Measurements from ENCODE around the gene LEO1.

LEO1 gene

DNA sequence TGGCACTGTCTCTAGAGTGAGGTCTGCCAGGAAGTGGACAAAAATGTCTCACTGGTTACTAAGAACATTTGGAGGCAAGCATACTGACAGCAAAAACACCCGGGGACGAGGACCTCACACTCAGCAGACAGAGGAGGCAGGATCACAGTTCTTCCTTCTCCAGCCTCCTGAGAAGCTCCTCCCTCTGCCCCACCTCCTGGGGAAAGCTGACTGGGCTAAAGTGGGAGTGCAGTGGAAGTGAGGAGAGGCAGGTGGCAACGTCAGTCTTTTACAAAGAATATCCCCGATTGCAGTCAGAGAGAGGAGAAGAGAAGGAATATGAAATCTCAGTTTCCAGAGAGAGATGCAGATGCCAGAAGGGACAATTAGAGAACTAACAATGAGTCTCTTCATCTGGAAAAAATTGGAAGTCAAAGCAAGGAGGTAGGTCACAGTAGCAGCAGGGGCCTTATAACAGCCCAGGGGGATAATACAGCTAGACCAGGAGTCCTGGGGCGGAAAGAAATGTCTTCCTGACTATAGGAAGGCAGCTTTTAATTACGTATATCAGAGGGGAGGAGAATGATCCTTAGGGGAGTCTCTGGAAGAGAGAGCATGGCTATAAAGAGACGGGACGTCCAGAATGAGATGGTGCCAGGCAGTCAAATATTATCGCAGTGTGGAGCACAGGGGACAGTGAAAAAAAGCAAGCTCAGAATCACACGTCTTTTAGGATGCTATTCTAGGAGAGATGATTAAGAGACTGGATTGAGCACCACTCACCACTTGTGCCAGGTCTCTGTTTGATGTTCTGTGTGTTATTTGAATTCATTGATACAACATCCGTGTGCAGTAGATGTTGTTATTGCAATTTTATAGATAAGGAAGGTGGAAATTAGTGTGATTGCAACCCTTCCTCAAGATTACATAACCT is 47.2 kb downstream of the LEO1 start:
- no peaks in the 10 kb centered on the region for H3K4me1 Mint-ChIP-seq
- no peak for DNase-seq
- H3K27me3 Mint-ChIP-seq = no peaks in the 10 kb centered on the region
- no peak overlapping the region for H3K4me3 Mint-ChIP-seq
- no peak for ATAC-seq
- H3K27ac Mint-ChIP-seq = peak overlapping the region in 1 of 2 donors; percentile 62
- no peaks in the 10 kb centered on the region for H3K9me3 Mint-ChIP-seq

DNA sequence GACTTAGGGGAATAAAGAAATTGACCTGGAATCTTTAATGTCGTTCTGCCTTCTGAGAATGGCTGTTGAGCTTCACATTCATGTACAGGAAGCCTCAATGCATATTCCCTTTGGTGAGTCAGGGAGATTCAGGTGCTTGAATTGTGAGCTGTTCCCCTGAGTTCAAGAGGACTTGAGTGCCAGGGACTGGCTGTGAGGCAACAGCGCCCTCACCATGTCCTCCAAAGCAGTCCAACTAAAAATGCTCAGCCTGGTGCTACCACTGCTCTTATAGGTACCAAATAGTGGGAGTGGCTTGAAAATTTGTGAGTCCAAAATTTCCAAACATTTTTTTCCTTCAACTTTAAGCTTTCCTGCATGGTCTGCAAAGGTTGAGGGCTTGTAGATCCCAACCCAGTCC is 54.1 kb downstream of the LEO1 start:
- ATAC-seq (no peak), DNase-seq (no peak)
- Mint-ChIP-seq H3K9me3 (no peaks in the 10 kb centered on the region), H3K4me1 (no peaks in the 10 kb centered on the region), H3K4me3 (no peak overlapping the region), H3K27ac (no peak overlapping the region), H3K27me3 (no peaks in the 10 kb centered on the region)

DNA sequence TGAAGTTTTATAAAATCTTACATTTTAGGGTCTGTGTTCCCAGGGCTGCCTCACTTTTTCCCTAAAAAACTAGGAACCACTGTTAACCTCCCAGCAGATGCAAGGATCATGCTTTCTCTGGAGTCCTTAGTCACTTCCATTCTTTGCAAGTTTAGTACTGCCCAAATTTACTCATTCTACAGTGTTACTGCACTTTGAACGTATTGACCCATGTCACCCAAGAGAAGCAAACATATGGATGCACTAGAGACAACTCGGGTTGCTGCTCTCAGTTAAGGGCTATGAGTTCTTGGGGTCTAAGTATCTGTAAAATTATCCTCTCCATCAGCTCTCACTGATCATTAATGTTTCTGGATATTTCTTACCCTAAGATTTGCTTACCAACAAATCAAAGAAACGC is 59.0 kb downstream of the LEO1 start:
- Mint-ChIP-seq H3K27ac (no peak overlapping the region), H3K27me3 (no peaks in the 10 kb centered on the region), H3K9me3 (no peaks in the 10 kb centered on the region), H3K4me1 (no peaks in the 10 kb centered on the region), H3K4me3 (no peak overlapping the region)
- ATAC-seq (no peak), DNase-seq (no peak)

DNA sequence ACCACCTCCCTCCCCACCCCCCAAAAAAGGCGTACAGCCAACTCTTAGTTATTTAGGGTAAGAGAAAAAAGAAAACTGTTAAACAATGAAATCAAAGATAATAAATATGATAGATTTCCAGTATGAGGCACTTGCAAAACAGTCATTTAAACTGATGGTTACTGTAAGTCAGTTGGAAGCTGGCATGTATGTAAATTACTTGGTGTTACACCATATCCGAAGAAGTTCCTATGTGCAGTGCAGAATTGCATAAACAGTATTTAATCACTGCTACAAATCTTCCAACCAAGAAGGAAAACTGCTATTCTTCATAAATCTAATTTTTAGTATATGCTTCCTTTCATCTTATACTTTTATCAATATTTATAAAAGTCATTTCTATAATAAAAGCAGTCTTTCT is 62.0 kb downstream of the LEO1 start:
- Mint-ChIP-seq H3K4me3 (no peak overlapping the region), H3K9me3 (no peaks in the 10 kb centered on the region), H3K27me3 (no peaks in the 10 kb centered on the region), H3K27ac (no peak overlapping the region), H3K4me1 (no peaks in the 10 kb centered on the region)
- DNase-seq (no peak), ATAC-seq (no peak)

DNA sequence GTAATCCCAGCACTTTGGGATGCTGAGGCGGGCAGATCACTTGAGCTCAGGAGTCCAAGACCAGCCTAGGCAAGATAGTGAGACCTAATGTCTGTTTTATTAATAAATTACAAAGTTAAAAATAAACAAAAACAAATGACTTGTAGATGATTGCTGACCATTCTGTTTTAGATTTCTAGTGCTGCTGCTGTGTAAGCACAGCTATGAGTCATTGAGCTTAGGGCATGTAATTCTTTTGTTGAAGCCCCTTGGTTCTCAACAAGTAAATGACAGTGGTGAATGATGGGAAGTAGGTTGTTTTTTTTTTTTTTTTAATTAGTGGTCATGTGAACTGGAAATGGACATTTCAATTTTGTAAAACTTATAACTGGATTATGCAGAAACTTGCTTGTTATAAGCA is 63.3 kb downstream of the LEO1 start:
- H3K27ac Mint-ChIP-seq = no peak overlapping the region
- no peak overlapping the region for H3K4me3 Mint-ChIP-seq
- ATAC-seq (no peak), DNase-seq (no peak)
- no peaks in the 10 kb centered on the region for H3K4me1 Mint-ChIP-seq
- H3K9me3 Mint-ChIP-seq = no peaks in the 10 kb centered on the region
- H3K27me3 Mint-ChIP-seq = no peaks in the 10 kb centered on the region

DNA sequence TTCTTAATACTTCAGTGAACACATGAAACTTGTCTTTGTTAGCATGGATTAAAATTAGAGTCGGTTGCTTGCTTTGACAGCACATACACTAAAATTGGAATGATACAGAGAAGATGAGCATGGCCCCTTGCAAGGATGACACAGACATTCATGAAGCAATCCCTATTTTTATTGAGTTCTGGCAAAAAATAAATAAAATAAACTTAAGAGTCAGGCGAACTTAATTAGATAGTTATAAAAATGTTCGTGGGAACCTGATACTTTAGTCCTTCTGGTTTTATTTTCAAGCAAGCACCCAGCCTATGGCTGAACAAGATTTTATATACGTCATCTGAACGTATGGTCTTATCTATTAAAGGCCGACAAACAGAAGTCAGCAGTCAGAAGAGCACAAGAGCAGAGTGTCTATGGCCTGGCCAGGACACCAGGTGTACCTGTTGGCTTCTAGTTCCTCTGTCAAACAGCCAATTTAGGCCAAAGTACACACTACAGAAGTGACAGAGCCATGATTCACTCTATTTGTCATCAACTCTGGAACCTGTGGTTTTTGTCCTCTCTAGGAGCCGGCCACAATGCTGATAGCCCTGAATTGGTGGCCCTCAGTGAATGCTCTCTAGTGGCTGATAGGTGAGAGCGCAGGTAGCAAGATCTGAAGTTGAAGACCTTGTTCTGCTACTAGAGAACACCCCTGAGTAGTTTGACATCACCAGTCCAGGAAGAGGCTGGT is 64.3 kb downstream of the LEO1 start:
- DNase-seq (no peak), ATAC-seq (peak; percentile 70)
- Mint-ChIP-seq H3K9me3 (no peaks in the 10 kb centered on the region), H3K4me3 (no peak overlapping the region), H3K27me3 (no peaks in the 10 kb centered on the region), H3K4me1 (no peaks in the 10 kb centered on the region), H3K27ac (no peak overlapping the region)

DNA sequence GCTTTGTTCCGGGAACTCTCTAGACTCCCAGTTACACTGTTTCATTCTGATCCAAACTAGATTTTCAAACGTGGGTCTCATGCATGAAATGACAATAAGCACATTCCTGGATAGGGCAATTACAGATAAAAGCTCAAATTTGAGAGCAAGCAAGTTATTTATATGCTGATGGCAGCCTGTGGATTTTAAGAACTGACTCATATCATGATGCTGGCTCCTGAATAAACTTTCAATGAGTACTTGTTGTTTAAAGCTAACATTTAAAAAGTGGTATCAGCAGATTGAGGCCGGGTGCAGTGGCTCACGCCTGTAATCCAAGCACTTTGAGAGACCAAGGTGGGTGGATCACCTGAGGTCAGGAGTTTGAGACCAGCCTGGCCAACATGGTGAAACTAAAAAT is 66.6 kb downstream of the LEO1 start:
- H3K4me3 Mint-ChIP-seq = no peak overlapping the region
- H3K4me1 Mint-ChIP-seq = no peaks in the 10 kb centered on the region
- ATAC-seq = no peak
- DNase-seq = no peak
- no peaks in the 10 kb centered on the region for H3K27me3 Mint-ChIP-seq
- H3K27ac Mint-ChIP-seq = peak overlapping the region in 1 of 2 donors; percentile 86
- no peaks in the 10 kb centered on the region for H3K9me3 Mint-ChIP-seq

DNA sequence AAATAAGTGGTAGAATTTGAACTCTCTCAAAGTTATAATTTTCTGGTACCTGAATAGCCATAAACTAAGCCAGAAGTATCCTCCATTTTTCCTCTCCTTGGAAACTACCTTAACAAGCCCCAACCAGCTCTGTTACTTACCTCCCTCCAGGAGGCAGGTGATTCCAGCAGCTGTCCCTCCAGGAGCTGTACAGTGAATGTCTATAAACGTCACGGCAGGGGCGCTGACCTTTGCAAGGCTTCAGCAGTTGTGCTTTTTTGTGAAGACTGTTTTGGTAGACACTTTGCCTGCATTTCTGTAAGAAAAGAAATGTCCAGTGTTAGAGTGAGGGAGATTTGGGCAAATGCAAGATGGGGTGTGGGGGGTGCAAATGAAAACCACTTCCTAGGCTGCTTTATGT is 67.2 kb downstream of the LEO1 start:
- ATAC-seq = no peak
- Mint-ChIP-seq H3K4me1 (no peaks in the 10 kb centered on the region), H3K27me3 (no peaks in the 10 kb centered on the region)

DNA sequence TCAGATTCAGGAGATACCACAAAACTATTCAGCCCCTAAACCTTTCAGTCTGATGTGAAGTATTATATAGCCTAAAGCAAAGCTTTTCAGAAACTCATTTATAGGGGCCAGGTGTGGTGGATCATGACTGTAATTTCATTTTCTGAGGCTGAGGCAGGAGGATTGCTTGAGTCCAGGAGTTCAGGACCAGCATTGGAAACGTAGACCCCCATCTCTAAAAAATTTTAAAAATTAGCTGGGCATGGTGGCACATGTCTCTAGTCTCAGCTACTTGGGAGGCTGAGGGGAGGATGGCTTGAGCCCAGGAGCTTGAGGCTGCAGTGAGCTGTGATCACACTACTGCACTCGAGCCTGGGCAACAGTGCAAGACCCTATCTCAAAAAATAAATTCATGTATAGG is 82.1 kb downstream of the LEO1 start:
- no peak for ATAC-seq
- no peaks in the 10 kb centered on the region for H3K9me3 Mint-ChIP-seq
- H3K4me1 Mint-ChIP-seq = no peaks in the 10 kb centered on the region
- DNase-seq = no peak
- H3K27me3 Mint-ChIP-seq = no peaks in the 10 kb centered on the region
- H3K27ac Mint-ChIP-seq = no peak overlapping the region
- no peak overlapping the region for H3K4me3 Mint-ChIP-seq

More for the DNA sequence above, 67.2 kb downstream of the LEO1 start:
- Mint-ChIP-seq H3K4me3 (no peak overlapping the region), H3K9me3 (no peaks in the 10 kb centered on the region), H3K27ac (peak overlapping the region in 1 of 2 donors; percentile 71)
- no peak for DNase-seq

DNA sequence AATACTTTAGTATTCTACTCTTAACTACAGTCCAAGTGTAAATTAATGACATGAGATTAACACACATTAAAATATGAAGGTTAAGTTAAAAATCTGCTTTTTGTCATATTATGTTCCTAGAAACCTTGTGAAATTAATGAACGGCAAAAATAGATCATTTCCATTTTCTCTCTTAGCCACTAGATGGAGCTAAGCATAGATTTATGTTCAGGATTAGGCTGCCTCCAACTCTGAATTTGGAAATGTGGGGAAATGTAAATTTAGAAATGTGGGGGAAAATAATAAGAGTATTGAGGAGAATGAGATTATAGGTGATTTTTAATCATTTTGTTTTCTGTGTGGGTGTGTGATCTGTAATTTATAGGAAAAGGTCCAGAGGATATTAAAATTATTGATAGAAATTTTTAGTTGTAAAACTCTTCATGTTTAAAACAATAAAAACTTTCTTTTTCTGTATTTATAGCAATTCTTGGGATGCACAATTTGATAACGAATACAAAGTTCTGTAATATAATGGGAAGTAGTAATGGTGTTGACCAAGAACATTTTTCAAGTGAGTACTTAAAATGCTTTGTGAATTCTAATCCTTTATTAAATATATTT is 82.9 kb downstream of the LEO1 start:
- Mint-ChIP-seq H3K9me3 (no peaks in the 10 kb centered on the region), H3K27me3 (no peaks in the 10 kb centered on the region), H3K4me3 (no peak overlapping the region), H3K4me1 (no peaks in the 10 kb centered on the region), H3K27ac (no peak overlapping the region)
- ATAC-seq = no peak
- no peak for DNase-seq

All from stimulated activated naive CD8-positive, alpha-beta T cell treated with anti-CD3 and anti-CD28 coated beads, Interleukin-15, amount 100 ng/mL, for 72 hours (primary cell).